HG03045 (cell line): Measurements from ENCODE around the gene TMEM95.

Experiments used
- ATAC-seq: cut with Tn5 transposase; IDR thresholded peaks from one replicate; pipeline ENCODE4 v1.9.1; 2021; ENCODE audit warnings: mild to moderate bottlenecking, moderate library complexity; ENCODE audit not compliant: unreplicated experiment

The TMEM95 gene

GRCh38 chr17:7403727-7403976 is 48.7 kb downstream of the TMEM95 start:
- ATAC-seq: no peak

GRCh38 chr17:7403977-7404736 is 49.2 kb downstream of the TMEM95 start, which contains the start of gene TMEM256:
TSS of gene TMEM256 (minus strand) at chr17:7404097. CDS start at chr17:7404084, 13 bp downstream.
- ATAC-seq: peak; percentile 93

- ATAC-seq: no peak
Measured at GRCh38 chr17:7404737-7405349, 49.9 kb downstream of the TMEM95 start.

GRCh38 chr17:7405350-7406234 is 50.6 kb downstream of the TMEM95 start:
- ATAC-seq: no peak

- no peak for ATAC-seq
Measured at GRCh38 chr17:7406235-7406825, 51.4 kb downstream of the TMEM95 start.
